Astrocyte of the hippocampus (primary cell): ENCODE data around the gene SRF.
"Not testable (repeated sequence)": the region's sequence is repeated elsewhere in the genome, so short reads cannot be mapped to it uniquely, and the experiment has no call there.

Experiments
- DNase-seq: peaks from one replicate; pipeline ENCODE4 v3.0.0; 2011; ENCODE audit warnings: low read depth, low spot score

Gene SRF

DNA sequence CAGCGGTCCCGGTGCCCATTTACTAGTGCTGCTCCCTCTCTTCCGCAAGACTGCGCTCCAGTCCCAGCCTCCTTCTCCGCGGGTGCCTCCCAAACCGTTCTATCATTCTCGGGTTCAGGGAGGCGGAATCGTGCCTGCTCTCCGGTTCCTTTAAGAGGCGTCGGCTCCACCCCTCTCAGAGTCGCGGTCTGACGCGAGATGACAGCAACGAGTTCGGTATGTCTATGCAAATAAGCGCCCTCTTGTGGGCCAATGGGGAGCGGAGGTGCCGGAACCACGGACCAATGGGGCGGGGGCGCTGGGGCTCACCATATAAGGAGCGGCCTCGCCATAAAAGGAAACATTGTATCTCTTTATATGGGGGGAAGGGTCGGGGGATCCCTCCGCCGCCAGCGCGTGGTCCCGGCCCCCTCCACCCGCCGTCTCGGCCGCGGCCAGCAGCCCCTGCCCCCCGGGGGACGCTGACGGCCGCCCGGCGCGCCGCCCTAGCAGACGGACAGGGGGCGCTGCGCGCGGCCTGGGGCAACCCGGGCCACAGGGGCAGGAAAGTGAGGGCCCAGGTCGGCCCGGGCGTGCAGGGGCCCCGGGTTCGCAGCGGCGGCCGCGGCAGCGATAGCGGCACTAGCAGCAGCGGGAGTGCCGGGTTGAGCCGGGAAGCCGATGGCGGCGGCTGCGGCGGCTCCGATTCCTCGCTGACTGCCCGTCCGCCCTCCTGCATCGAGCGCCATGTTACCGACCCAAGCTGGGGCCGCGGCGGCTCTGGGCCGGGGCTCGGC is at the start of gene SRF:
Gene SRF (plus strand): TSS at position 339 of the 776 bp plus-strand sequence. CDS start 388 bp downstream, at position 727.
- DNase-seq: peak; percentile 100

GRCh38 chr6:43122146-43122545 is 48.9 kb upstream of the SRF start:
- peak; percentile 14 for DNase-seq

DNA sequence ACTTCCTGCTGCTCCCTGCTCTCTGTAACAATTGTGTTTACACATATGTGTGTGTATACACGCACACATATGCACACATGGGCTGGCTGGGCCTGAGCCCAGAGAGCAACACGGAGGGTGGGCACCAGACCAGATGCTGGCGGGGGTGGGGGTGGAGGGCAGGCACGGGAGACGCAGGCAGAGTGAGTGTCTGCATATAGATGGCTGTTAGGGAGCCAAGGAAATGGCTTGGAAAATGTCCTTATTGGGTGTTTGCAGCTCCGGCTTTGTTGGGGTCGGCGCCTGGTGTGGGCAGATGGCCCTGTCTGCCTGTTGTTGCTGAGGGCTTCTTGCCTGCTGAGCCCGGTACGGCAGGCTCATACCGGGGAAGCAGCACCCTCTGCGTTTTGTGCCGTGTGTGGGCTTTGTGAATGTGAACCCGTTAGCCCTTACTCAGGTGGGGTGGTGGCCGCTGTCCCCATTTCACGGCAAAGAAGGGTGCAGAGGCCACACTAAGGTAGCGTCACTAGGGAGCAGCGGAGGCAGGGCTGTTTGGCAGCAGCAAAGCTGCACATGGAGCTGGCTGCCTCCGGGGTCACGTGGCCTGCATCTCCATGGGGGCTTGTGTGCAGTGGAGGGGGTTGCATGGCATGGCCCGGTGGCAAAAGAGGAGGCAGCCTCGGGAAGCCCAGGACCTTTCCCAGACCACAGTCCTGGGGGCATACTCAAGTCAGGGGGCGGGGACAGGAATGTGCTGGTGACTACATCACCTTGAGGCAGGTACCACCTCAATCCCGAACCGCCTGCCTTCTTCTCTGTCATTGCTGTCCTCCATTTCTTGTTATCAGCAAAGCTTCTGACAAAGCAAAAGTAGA is 47.4 kb upstream of the SRF start:
- DNase-seq: peak; percentile 56

DNA sequence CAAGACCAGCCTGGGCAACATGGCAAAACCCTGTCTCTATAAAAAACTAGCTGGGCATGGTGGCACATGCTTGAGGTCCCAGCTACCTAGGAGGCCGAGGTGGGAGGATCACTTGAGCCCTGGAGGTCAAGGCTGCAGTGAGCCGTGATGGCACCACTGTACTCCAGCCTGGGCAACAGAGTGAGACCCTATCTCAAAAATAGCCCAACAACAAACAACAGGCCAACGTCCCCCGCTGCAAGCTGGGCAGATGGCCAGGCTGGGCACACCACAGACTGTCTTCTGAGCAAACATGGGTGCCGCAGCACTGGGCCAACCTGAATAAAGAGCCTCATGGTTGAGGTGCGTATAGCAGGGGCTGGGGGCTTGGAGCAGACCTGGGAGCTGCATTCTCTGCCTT is 46.6 kb upstream of the SRF start:
- peak; percentile 22 for DNase-seq

GRCh38 chr6:43125119-43125518 is 46.0 kb upstream of the SRF start:
- peak; percentile 97 for DNase-seq

- DNase-seq: no peak
Measured at GRCh38 chr6:43125555-43125954, 45.5 kb upstream of the SRF start.

GRCh38 chr6:43127180-43127579 is 43.9 kb upstream of the SRF start:
- DNase-seq: no peak

DNA sequence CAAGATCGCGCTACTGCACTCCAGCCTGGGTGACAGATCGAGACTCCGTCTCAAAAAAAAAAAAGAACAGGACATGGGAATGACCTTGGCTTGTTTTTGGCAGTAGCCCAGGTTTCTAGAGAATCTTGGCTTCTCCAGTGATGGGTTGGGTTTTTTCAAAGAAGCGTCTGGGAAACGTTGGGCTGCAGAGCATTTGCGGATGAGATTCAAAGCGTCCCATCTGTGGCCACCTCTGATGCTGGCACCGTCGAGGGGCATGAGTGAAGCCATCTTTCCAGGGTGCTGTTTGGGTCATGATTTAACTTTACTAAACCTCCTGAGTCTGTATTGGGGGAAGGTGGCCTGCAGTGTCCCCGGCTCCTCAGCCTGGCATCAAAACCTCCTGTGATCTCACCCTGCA is 43.2 kb upstream of the SRF start:
- peak; percentile 50 for DNase-seq

DNA sequence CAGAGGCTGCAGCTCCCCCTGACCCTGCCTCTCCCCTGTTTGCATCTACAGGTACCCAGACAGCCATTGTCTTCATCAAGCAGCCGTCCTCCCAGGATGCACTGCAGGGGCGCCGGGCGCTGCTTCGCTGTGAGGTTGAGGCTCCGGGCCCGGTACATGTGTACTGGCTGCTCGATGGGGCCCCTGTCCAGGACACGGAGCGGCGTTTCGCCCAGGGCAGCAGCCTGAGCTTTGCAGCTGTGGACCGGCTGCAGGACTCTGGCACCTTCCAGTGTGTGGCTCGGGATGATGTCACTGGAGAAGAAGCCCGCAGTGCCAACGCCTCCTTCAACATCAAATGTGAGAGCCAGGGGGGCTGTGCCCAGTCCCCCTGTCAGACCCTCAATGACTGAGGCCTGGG is 42.1 kb upstream of the SRF start:
- DNase-seq: peak; percentile 50

DNA sequence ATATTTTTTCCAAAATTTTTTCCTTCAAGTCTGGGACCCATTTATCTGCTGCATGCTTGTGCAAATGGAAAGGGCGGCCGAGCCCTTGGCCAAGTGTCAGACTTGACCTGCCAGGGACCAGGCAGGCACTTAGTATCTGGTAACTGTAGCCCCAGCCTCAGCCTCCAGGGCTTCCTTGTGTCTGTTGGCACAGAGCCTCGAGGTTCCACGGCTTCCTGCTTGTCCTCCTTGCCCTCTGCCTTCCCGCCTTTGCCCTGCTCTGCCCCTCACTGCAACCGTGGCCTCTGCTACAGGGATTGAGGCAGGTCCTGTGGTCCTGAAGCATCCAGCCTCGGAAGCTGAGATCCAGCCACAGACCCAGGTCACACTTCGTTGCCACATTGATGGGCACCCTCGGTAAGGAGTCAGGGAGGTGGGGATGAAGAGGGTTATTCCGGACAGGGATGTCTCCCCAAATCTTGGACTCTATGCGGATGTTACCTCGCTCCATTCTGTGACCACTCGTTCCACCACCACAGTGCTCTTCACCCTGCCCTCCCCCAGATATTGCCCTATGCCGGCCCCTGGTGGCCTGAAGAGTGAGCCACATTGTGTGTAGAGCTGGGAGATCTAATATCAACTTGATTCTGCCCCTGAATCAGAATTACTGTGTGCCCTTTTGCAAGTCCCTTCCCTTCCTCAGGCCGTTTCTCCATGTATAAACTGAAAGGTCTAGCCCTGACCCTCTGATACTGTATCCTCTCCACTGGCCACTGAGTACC is 41.5 kb upstream of the SRF start:
- peak; percentile 73 for DNase-seq

DNA sequence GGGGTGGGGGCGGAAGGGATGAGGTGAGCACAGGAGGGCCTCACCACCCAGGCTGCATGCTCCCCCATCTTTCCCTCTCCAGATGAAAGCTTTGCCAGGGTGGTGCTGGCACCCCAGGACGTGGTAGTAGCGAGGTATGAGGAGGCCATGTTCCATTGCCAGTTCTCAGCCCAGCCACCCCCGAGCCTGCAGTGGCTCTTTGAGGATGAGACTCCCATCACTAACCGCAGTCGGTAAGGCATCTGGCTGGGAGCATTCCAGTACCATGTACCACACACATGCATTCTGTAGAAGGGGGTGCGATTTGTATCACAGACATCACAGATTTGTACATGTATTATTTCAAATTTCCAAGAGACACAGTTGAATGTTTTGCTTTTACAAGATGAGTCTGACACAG is 40.6 kb upstream of the SRF start:
- no peak for DNase-seq

- DNase-seq: not testable (repeated sequence)
Measured at GRCh38 chr6:43131379-43131778, 39.7 kb upstream of the SRF start.

- no peak for DNase-seq
Measured at GRCh38 chr6:43138267-43138666, 32.8 kb upstream of the SRF start.

DNA sequence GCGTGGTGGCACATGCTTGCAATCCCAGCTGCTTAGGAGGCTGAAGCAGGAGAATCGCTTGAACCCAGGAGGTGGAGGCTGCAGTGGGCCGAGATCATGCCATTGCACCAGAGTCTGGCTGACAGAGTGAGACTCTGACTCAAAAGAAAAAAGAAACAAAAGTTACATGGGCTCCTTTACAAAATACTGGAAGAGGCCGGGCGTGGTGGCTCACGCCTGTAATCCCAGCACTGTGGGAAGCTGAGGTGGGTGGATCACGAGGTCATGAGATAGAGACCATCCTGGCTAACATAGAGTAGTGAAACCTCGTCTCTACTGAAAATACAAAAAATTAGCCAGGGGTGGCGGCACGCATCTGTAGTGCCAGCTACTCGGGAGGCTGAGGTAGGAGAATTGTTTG is 31.1 kb upstream of the SRF start:
- DNase-seq: not testable (repeated sequence)

DNA sequence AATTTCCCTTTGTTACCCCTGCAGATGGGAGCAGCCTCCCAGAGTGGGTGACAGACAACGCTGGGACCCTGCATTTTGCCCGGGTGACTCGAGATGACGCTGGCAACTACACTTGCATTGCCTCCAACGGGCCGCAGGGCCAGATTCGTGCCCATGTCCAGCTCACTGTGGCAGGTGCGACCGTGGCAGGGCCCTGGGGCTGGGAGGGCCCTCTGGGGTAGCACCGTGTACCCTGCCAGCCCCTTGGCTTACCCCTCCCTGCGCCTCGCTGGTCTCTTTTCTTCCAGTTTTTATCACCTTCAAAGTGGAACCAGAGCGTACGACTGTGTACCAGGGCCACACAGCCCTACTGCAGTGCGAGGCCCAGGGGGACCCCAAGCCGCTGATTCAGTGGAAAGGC is 29.4 kb upstream of the SRF start:
- DNase-seq: no peak

- no peak for DNase-seq
Measured at GRCh38 chr6:43142101-43142500, 29.0 kb upstream of the SRF start.

DNA sequence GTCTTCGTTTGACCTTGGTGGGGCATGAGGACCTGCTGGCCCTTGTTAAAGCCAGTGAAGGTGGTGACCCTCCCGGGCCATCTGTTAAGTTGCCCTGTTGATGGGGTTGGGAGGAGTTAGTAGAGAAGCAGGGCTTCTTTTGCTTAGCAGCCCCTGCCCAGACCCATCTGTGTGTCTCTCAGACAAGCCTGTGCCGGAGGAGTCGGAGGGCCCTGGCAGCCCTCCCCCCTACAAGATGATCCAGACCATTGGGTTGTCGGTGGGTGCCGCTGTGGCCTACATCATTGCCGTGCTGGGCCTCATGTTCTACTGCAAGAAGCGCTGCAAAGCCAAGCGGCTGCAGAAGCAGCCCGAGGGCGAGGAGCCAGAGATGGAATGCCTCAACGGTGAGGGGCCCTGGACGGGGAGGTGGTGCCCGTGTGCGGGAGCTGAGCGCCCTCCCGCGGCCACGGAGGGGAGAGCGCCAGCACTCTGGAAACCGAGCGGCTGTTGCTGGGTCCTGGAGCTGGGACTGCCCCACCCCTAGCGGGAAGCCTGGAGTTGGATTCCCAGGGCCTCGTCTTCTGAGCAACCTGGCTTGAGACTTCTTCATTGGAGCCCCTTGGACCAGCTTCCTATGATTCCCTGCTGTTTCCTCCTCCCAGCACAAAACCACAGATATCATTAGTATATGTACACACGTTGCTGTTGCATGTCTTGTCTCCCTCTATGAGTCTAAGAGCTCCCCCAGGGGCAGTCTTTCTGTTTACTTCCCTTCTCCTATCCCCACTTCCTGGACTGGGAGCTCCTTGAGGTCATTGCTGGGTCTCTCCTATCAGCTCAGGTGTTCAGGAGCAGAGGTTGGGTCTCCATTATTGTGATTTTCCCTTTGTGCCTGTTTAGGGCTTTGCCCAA is 27.6 kb upstream of the SRF start:
- DNase-seq: peak; percentile 97

- no peak for DNase-seq
Measured at GRCh38 chr6:43144879-43145278, 26.2 kb upstream of the SRF start.

DNA sequence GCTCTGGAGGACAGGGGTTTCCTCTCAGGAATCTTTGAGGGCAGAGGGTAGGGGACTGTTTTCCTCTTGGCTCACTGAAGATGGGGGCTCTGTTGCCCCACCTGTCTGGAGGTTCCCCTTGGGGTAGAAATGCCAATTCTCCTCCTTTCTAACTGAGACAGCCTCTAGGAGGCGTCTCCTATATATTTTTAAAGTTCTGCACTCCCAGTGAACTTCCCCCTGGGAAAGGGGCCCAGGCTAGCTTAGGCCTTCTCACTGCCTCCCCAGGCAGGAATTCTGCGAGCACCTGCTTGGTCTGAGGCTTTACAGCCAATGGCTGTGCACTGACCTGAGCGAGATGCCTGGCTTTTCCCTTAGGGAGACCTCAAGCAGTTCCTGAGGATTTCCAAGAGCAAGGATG is 24.8 kb upstream of the SRF start:
- DNase-seq: no peak

- peak; percentile 59 for DNase-seq
Measured at GRCh38 chr6:43146709-43147688, 24.1 kb upstream of the SRF start.
